ENCODE measurements around the gene NCS1. TPM values are rescaled to one million over a fixed set of nuclear protein-coding genes. Genes with fewer than 3 reads are reported as not detected.

The NCS1 gene
- total and polyA plus RNA-seq, 2 of the 8 experiments (the other 6 are each of a cell fraction or from before 2014, with no cell fraction given) = 34.7 to 47.6 TPM

DNA sequence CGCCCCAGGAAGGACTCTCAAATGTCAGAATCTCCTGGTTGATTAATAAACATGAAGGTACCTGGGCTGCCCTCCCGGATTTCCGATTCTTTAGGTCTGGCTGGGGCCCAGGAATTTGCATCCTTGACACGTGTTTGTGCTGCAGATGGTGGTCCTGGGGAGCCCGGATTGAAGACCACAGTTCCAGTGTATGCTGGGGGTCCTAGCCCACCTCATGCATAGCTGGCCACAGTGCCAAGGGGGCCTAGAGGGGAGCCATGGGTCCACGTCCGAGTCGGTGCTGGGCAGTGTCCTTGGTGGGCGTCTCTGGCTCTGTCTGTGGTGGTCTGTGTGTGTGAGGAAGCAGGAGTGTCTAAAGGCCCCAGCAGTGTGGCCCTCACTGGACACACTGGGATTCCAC lies 3.2 kb downstream of the NCS1 start:
- peaks cover 0 to 34% of the 10 kb centered on the region in 2 experiments; a peak in 3 of 4 replicates for H3K79me2 ChIP-seq (ENCODE audit: control insufficient read depth in 1 of 2, insufficient read depth in 2 of 2, low read length in 2 of 2)
- no peak overlapping the region for H2BK20ac ChIP-seq (ENCODE audit: low read length)
- H4K8ac ChIP-seq (ENCODE audit: extremely low read depth, insufficient read depth, low read length) = no peak overlapping the region
- no peak overlapping the region for H3K4me3 ChIP-seq (ENCODE audit: extremely low read depth in 1 of 4, insufficient read depth in 2 of 4, low read depth in 3 of 4, low read length in 4 of 4)
- peaks cover 4 to 14% (median 10%) of the 10 kb centered on the region in 4 experiments for H3K4me1 ChIP-seq (replicated peaks in 1 of 4; ENCODE audit: control insufficient read depth in 3 of 4, insufficient read depth in 4 of 4, low read length in 3 of 4)
- CTCF ChIA-PET (ENCODE audit: partially characterized antibody) = interaction anchor here (1.4 to 2.8 kb wide), 4 partner anchors 10 to 68 kb away, joined by 3 to 20 read pairs (median 8); no protein-coding TSS in a partner anchor
- H3K27ac ChIP-seq (ENCODE audit: low read depth, low read length) = no peak overlapping the region
- 66% methylated on average over 9 of the region's 9 CpGs; no CpG with 5 or more reads in 1 of the 2 experiments for WGBS, 2 experiments (ENCODE audit: extremely low coverage in 1 of 2, insufficient coverage in 1 of 2, insufficient read length in 1 of 2, insufficient replicate concordance in 2 of 2, low coverage in 1 of 2, low lambda C conversion rate in 2 of 2, missing lambda C conversion rate in 1 of 2)
- H3K9ac ChIP-seq (replicated peaks in 1 of 4; ENCODE audit: extremely low read depth in 1 of 4, low read depth in 3 of 4, low read length in 3 of 4) = no peak overlapping the region
- H4K5ac ChIP-seq (ENCODE audit: insufficient read length, low read depth, low read length) = no peak overlapping the region
- H3K79me1 ChIP-seq (ENCODE audit: low read depth, low read length) = peaks cover 13% of the 10 kb centered on the region
- H3K27me3 ChIP-seq (replicated peaks in 1 of 4; ENCODE audit: control insufficient read depth in 3 of 4, extremely low read depth in 1 of 4, insufficient read depth in 3 of 4, low read length in 3 of 4) = peaks cover 0 to 12% (median 5%) of the 10 kb centered on the region in 4 experiments; a peak in 3 of 7 replicates
- no peak overlapping the region; the same call in 1 of the 2 replicates for H2BK5ac ChIP-seq (ENCODE audit: low read depth, low read length)
- H3K9me3 ChIP-seq (ENCODE audit: insufficient read depth in 2 of 2, low read depth in 1 of 2, low read length in 1 of 2) = no peaks in the 10 kb centered on the region
- no peak overlapping the region for H3K56ac ChIP-seq (replicated peaks; ENCODE audit: insufficient read length, low read depth, low read length)
- H3K36me3 ChIP-seq (ENCODE audit: control insufficient read depth in 2 of 4, insufficient read depth in 4 of 4, low read length in 3 of 4) = no peaks in the 10 kb centered on the region
- H2BK12ac ChIP-seq (ENCODE audit: low read depth, low read length) = no peak overlapping the region
- H2BK120ac ChIP-seq (replicated peaks; ENCODE audit: low read depth, low read length) = no peak overlapping the region
- FAIRE-seq (no peak), DNase-seq (ENCODE audit: low read depth in 1 of 2, low spot score in 2 of 2) (no peak)
- no peak overlapping the region for H3K14ac ChIP-seq (ENCODE audit: insufficient read length)
- no peak overlapping the region for H3K4ac ChIP-seq (replicated peaks; ENCODE audit: insufficient read length, low read depth, low read length)
- H3K23ac ChIP-seq (ENCODE audit: insufficient read length) = no peak overlapping the region
- POLR2A ChIA-PET (ENCODE audit: partially characterized antibody) = interaction anchor here (1.1 to 1.4 kb wide), 2 partner anchors 8 to 10 kb away, joined by 3 to 4 read pairs; no protein-coding TSS in a partner anchor
- no peak overlapping the region for H4K91ac ChIP-seq (replicated peaks; ENCODE audit: insufficient read length, low read length)
- H2AFZ ChIP-seq (ENCODE audit: low read length) = no peak overlapping the region
- H3K4me2 ChIP-seq (ENCODE audit: insufficient read depth in 1 of 2, low read depth in 2 of 2, low read length in 2 of 2) = no peak overlapping the region
- no peak overlapping the region; the same call in 1 of the 2 replicates for H2AK5ac ChIP-seq (ENCODE audit: low read depth, low read length)
- no peak overlapping the region for H2BK15ac ChIP-seq (ENCODE audit: low read length)
- H3K23me2 ChIP-seq (ENCODE audit: low read depth, low read length) = peaks cover 11% of the 10 kb centered on the region
- no peak overlapping the region for H3K18ac ChIP-seq (ENCODE audit: extremely low read depth, low read length)
- H4K20me1 ChIP-seq (replicated peaks in 1 of 2; ENCODE audit: control insufficient read depth in 1 of 2, insufficient read depth in 2 of 2, low read length in 2 of 2) = peaks cover 3 to 12% of the 10 kb centered on the region in 2 experiments
- TF ChIP-seq SP2 (IDR thresholded peaks at IDR 0.05; ENCODE audit: low read length) (no peak), SP1 (IDR thresholded peaks at IDR 0.05; ENCODE audit: low read depth, low read length) (no peak), SRF (IDR thresholded peaks at IDR 0.05; ENCODE audit: low read depth, low read length) (no peak), BRCA1 (IDR thresholded peaks at IDR 0.05; ENCODE audit: low read depth, low read length) (no peak), KDM5A (IDR thresholded peaks at IDR 0.05; ENCODE audit: low read length) (no peak), CTBP2 (IDR thresholded peaks at IDR 0.05; ENCODE audit: borderline replicate concordance, insufficient read depth, insufficient read length, low read length) (no peak), FOSL1 (IDR thresholded peaks at IDR 0.05; ENCODE audit: insufficient read depth, low read depth, low read length) (no peak), TEAD4 (IDR thresholded peaks at IDR 0.05; ENCODE audit: low read depth, low read length) (no peak), CHD1 (IDR thresholded peaks at IDR 0.05; ENCODE audit: low read depth, low read length) (no peak)

All from H1 (cell line).